Sigmoid colon (tissue), 7 donors: ENCODE results near the gene TGFBR3L. TPM values are rescaled to one million over a fixed set of nuclear protein-coding genes. Genes with fewer than 3 reads are reported as not detected.

ENCODE experiments used
- DNase-seq: peaks from one replicate; pipeline ENCODE4 v3.0.0-alpha.2; 2019
- H3K27ac ChIP-seq, 4 donors: fragments of 200-600 bp; sonication (generic); one replicate each; pipeline ENCODE4 v1.5.1; 2016 to 2019; ENCODE audit warnings: mild to moderate bottlenecking in 1 of 4
- H3K27me3 ChIP-seq, 3 donors: fragments of 200-600 bp; sonication (generic); one replicate each; pipeline ENCODE4 v1.5.1; 2019; ENCODE audit warnings: mild to moderate bottlenecking in 1 of 3
- H3K36me3 ChIP-seq, 4 donors: fragments of 200-600 bp; sonication (generic); one replicate each; pipeline ENCODE4 v1.5.1; 2016 to 2019
- H3K4me1 ChIP-seq, 4 donors: fragments of 200-600 bp; sonication (generic); one replicate each; pipeline ENCODE4 v1.5.1; 2017 to 2019
- H3K4me3 ChIP-seq, 4 donors: fragments of 200-600 bp; sonication (generic); one replicate each; pipeline ENCODE4 v1.5.1; 2017 to 2019; ENCODE audit warnings: mild to moderate bottlenecking in 2 of 4, moderate library complexity in 1 of 4
- H3K9me3 ChIP-seq, 4 donors: fragments of 200-600 bp in 3 of 4; sonication (generic) in 3 of 4; one replicate each; pipeline versions ENCODE4 v1.5.1 to v1.6.1; 2013 to 2019
- CTCF ChIP-seq, 4 experiments: fragments of 450-650 bp in 3 of 4; fragments of 200-600 bp in 1 of 4; IDR thresholded peaks; one replicate each; pipeline ENCODE4 v1.5.1; 2016 to 2019; ENCODE audit warnings: antibody characterized with exemption in 4 of 4, mild to moderate bottlenecking in 3 of 4, moderate library complexity in 2 of 4
- EP300 ChIP-seq, 4 donors: sonication (generic); formaldehyde crosslinking; IDR thresholded peaks; one replicate each; pipeline ENCODE4 v1.6.1; 2017; ENCODE audit warnings: antibody characterized with exemption in 4 of 4
- POLR2A ChIP-seq, 2 donors: fragments of 450-650 bp; IDR thresholded peaks; one replicate each; pipeline ENCODE4 v1.6.1; 2016; ENCODE audit warnings: antibody characterized with exemption in 2 of 2, mild to moderate bottlenecking in 2 of 2, moderate library complexity in 2 of 2
- POLR2AphosphoS5 ChIP-seq, 4 donors: sonication (generic); formaldehyde crosslinking; IDR thresholded peaks; one replicate each; pipeline ENCODE4 v1.6.1; 2017; ENCODE audit warnings: antibody characterized with exemption in 4 of 4
- whole genome bisulfite sequencing, 2 donors: extraction: QIAGEN DNeasy Blood & Tissue Kit; methylation state at CpG; one replicate each; pipeline ENCODE4 v1.1.7; 2013; 5-methylcytosine and 5-hydroxymethylcytosine counted together
- intact Hi-C: fragments of 100-400 bp; cut with DNase I; formaldehyde crosslinking; loops from one replicate; pipeline ENCODE4 v1.15.1; 2023
- polyA plus RNA-seq, 3 donors: library from polyadenylated mRNA; stranded (reverse); fragments of 200-250 nt; gene quantifications; one replicate each; pipeline ENCODE4 v1.2.3, GENCODE V29; 2013
- total RNA-seq, 4 donors: library from RNA; depleted of rRNA; stranded (reverse); fragments of >200 nt; gene quantifications; one replicate each; pipeline ENCODE4 v1.1.0, GENCODE V29; 2016
- donor health status: healthy with polysubstance abuse.
- donor health status: Bipolar disorder and iron deficiency.
- donor health status: healthy.

The TGFBR3L gene
- total and polyA plus RNA-seq, 7 donors: 1.8 TPM; not detected in 6

GRCh38 chr19:7934766-7935165 lies 20.1 kb downstream of the TGFBR3L start:
- H3K27me3 ChIP-seq: no peaks in the 10 kb centered on the region
- WGBS, 2 donors: 87 to 93% methylated on average over 21 of the region's 21 CpGs
- peaks cover 0 to 36% (median 33%) of the 10 kb centered on the region in 4 donors for H3K4me1 ChIP-seq
- H3K9me3 ChIP-seq: no peaks in the 10 kb centered on the region
- no peak overlapping the region for H3K4me3 ChIP-seq
- H3K36me3 ChIP-seq: peaks cover 50 to 90% (median 66%) of the 10 kb centered on the region in 4 donors
- H3K27ac ChIP-seq: peak overlapping the region in 3 of 4 donors; percentile 40 to 97 (median 93)
- TF ChIP-seq POLR2A (IDR thresholded peaks at IDR 0.05): no peak
- no peak for TF ChIP-seq CTCF (IDR thresholded peaks at IDR 0.05)
- TF ChIP-seq EP300 (IDR thresholded peaks at IDR 0.05): no peak
- no peak for DNase-seq
- intact Hi-C loops: no loop called here

GRCh38 chr19:7940841-7941240 lies 26.2 kb downstream of the TGFBR3L start:
- Histone ChIP-seq H3K27me3 (no peaks in the 10 kb centered on the region), H3K4me1 (peaks cover 3 to 53% (median 37%) of the 10 kb centered on the region in 4 donors), H3K36me3 (peaks cover 16 to 54% (median 34%) of the 10 kb centered on the region in 4 donors), H3K4me3 (no peak overlapping the region), H3K9me3 (no peaks in the 10 kb centered on the region), H3K27ac (no peak overlapping the region)
- intact Hi-C loops: no loop called here
- TF ChIP-seq POLR2A (IDR thresholded peaks at IDR 0.05): no peak
- no peak for TF ChIP-seq CTCF (IDR thresholded peaks at IDR 0.05)
- no peak for TF ChIP-seq EP300 (IDR thresholded peaks at IDR 0.05)
- TF ChIP-seq POLR2AphosphoS5 (IDR thresholded peaks at IDR 0.05): no peak
- DNase-seq: no peak
- 94% methylated on average over 13 of the region's 13 CpGs for WGBS, 2 donors

GRCh38 chr19:7941895-7942596 lies 27.4 kb downstream of the TGFBR3L start:
- Histone ChIP-seq H3K27ac (peak overlapping the region in 2 of 4 donors; percentile 99), H3K4me3 (peak overlapping the region in 2 of 4 donors; percentile 76 to 87), H3K27me3 (no peaks in the 10 kb centered on the region), H3K36me3 (peaks cover 5 to 42% (median 23%) of the 10 kb centered on the region in 4 donors), H3K4me1 (peaks cover 3 to 53% (median 37%) of the 10 kb centered on the region in 4 donors), H3K9me3 (no peaks in the 10 kb centered on the region)
- no peak for DNase-seq
- intact Hi-C loops: no loop called here
- TF ChIP-seq EP300 (IDR thresholded peaks at IDR 0.05) (no peak), CTCF (IDR thresholded peaks at IDR 0.05) (no peak), POLR2A (IDR thresholded peaks at IDR 0.05) (no peak), POLR2AphosphoS5 (IDR thresholded peaks at IDR 0.05) (no peak)
- WGBS, 2 donors: 85 to 91% methylated on average over 19 of the region's 19 CpGs

- Histone ChIP-seq H3K27me3 (no peaks in the 10 kb centered on the region), H3K36me3 (peaks cover 0 to 32% (median 14%) of the 10 kb centered on the region in 4 donors), H3K4me3 (peak overlapping the region; percentile 68 to 87 (median 75)), H3K27ac (peak overlapping the region; percentile 94 to 99 (median 96)), H3K9me3 (no peaks in the 10 kb centered on the region), H3K4me1 (peaks cover 3 to 53% (median 37%) of the 10 kb centered on the region in 4 donors)
- DNase-seq: no peak
- intact Hi-C loops: no loop called here
- TF ChIP-seq POLR2A (IDR thresholded peaks at IDR 0.05) (no peak), EP300 (IDR thresholded peaks at IDR 0.05) (no peak), CTCF (IDR thresholded peaks at IDR 0.05) (no peak), POLR2AphosphoS5 (IDR thresholded peaks at IDR 0.05) (no peak)
- WGBS, 2 donors: 1 to 3% methylated on average over 33 of the region's 33 CpGs
Observed at GRCh38 chr19:7942981-7943443, 28.4 kb downstream of the TGFBR3L start.
